Inflammatory macrophage treated with lipopolysaccharide for 4 hours (primary cell): ENCODE data around the gene CD38.
A peak's percentile ranks its signal among the peaks of the same experiment; 100 is the strongest.
"Not testable (repeated sequence)": the region's sequence is repeated elsewhere in the genome, so short reads cannot be mapped to it uniquely, and the experiment has no call there.

Experiments used
- DNase-seq: peaks from one replicate; pipeline ENCODE4 v3.0.0-alpha.2; 2020

CD38 gene

GRCh38 chr4:15802497-15802896, 24.4 kb downstream of the CD38 start:
- DNase-seq = not testable (repeated sequence)

DNA sequence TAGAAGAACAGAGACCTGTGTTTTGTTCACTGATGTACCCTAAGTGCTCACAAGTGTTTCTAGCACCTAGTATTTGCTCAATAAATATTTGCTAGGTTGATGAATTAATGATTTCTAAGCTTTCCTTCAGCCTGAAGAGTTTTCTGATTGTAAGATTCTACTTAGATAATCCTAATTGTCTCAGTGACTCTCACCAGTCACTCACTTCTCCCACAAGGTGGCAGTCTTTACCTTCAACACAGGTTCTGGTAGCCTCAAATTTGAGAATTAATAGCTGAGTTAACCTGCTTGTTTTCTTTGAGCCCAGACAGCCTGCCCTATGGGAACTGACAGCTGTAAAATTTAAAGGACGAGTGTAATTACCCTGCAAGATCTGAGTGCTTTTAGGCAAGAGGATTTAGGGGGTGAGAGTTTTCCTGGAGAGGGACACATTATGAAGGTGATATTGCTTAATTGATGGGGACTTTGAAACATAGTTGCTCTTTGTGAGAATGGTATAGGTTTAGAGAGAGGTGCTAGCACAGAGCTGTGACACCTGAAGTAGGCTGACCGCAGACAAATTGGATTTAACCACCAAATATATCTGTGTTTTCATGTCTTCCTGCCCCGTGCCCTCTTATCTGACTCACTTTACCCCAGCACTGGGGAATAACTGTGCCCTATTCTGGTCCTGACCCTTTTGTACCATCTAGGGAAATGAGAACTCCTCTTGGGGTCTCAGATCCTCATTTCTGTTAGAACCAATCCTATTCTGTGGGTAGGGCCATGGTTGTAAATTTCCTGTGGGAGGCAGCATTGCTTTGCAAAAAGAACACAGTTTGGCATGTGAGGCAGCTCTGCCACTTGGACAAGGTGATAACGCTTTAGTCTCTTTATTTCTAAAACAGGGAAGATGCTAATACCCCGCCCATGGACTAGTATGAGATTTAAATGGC, 27.7 kb downstream of the CD38 start:
- DNase-seq = peak; percentile 60

- peak; percentile 89 for DNase-seq
Observed at GRCh38 chr4:15809058-15809457, 30.9 kb downstream of the CD38 start.

DNA sequence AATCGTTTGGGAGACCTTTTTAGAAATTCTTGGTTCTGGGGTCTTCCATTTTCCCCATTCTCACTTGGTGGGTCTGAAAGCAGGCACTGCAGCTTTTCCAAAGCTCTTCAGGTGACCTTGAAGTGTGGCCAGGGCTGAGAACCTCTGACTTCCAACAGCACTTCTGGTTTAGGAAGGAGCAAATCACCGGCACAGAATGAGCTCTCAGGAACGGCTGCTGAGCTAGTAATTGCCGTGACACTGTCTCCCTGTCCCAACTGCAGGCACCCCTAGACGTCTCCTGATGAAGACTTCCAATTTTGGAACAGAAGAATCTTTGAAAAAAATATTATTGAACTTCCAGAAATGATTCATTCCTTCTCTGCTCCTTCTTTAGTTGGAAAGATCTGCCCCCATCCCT, 31.3 kb downstream of the CD38 start:
- DNase-seq = peak; percentile 16

GRCh38 chr4:15811703-15812337, 33.7 kb downstream of the CD38 start:
- peak; percentile 13 for DNase-seq

- DNase-seq = peak; percentile 40
Observed at GRCh38 chr4:15832523-15833451, 54.7 kb downstream of the CD38 start.

GRCh38 chr4:15833801-15834200, 55.7 kb downstream of the CD38 start:
- no peak for DNase-seq

GRCh38 chr4:15836362-15836761, 58.2 kb downstream of the CD38 start:
- DNase-seq = no peak

DNA sequence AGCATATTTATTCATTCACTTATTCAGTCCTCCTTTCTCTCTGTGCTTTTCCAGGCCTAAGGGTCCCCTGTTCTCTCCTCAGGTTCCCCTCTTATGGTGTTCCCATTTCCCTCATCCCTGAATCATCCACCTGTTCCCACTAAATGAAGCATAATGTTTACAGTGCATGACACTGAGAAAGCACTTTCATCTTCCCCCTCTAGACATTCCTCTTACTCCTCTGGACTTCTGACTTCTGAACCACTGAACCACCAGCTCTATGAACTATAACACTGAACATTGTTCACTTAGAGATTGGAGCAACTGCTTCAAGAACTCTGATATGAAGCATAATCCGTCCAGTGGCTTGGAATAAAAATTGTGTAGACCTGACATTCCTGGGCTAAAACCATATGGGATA, 59.5 kb downstream of the CD38 start:
- no peak for DNase-seq

DNA sequence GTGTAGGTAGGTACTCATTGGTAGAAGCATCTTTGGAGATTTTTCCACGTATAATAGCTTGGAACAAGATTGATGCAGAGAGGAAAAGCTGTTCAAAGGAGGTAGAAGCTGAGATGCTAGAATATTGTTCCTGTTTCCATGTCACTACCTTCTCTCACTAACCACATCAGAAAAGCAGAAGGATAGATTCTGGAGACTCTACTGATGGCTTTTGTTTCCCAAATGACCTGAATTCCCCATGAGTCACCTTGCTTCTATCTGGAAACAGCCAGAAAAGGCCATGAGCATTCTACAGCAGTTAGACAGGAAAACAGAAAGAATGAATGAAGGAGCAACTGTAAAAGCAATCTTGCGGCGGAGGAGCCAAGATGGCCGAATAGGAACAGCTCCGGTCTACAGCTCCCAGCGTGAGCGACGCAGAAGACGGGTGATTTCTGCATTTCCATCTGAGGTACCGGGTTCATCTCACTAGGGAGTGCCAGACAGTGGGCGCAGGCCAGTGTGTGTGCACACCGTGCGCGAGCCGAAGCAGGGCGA, 63.1 kb downstream of the CD38 start:
- DNase-seq = not testable (repeated sequence)

DNA sequence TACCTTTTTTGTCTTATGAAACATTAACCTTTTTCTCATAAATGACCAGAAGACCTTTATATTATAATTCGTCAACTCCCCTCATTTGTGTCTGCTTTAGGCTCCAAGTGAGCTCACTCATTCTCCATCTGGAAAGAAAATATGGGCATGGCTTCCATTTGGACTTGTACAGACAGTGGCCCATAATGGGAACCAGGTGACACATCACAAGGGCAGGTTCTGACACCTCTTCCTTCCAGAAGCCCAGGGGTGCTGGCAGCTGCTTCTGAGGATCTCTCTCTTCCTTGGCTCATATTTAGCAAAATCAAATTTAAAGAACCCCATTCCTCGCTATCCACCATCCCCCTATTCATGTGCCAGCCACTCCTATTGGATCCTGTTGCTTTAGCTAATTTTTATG, 69.6 kb downstream of the CD38 start:
- no peak for DNase-seq

DNA sequence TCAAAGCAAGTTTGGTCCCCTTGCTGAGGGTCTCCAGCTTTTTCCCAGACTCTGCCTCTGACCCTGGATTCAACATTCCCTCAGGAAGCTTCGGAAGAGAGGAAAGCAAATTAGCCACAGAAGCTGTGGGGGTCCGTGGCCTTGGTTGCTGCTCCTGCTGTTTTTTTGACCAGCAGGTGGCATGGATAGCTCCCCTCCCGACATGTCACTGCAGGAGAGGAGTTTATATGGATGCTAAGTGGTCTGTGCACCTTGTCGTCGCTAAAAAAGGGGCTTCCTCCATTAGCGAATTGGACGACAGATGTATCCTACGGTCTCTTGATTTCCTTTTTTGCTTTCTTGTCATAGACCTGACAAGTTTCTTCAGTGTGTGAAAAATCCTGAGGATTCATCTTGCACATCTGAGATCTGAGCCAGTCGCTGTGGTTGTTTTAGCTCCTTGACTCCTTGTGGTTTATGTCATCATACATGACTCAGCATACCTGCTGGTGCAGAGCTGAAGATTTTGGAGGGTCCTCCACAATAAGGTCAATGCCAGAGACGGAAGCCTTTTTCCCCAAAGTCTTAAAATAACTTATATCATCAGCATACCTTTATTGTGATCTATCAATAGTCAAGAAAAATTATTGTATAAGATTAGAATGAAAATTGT, 70.2 kb downstream of the CD38 start:
- no peak for DNase-seq

DNA sequence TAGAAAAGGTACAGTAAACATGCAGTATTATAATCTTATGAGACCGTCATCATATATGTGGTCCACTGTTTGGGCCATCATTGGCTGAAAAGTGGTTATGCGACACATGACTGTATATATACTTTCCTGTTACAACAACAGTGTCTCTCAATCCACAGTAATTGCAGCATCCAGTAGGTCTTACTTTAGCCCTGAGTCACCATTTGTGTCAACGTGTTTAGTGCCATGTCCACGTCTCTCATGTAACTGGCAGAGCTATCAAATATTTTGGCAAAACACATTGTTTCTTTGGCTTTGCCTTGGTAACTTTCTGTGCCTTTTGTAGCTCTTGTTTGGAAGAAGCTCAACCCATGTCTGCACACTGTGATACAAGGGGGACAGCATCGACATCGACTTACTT, 73.8 kb downstream of the CD38 start:
- DNase-seq = no peak

DNA sequence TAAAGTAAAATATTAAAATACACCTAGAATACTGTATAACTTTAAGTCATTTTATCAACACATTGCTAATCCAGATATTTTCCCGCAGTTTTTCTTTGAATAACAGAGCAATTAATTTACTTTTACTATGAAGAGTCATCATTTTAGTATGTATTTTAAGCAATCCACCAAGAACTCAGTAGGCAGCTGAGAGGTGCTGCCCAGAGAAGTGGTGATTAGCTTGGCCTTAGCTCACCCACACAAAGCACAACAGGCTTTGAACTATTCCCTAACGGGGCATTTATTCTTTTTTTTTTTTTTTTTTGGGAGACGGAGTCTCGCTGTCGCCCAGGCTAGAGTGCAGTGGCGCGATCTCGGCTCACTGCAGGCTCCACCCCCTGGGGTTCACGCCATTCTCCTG, 74.4 kb downstream of the CD38 start:
- DNase-seq = no peak

DNA sequence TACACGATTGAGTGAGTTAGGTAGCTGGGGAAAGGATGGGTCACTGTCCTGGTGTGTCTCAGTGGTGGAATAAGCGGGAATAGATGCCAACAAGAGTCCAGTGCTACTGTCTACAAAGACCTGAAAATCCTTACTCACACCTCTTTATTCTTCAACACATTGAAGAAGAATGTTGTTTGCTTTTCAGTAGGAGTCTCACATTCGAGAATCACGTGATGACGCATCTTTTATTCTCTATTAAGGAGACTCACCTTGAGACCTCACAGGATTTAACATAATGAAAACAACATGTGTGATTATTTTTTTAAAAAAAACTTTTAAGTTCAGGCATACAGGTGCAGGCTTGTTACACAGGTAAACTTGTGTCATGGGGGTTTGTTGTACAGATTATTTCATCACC, 75.2 kb downstream of the CD38 start:
- DNase-seq = no peak

GRCh38 chr4:15855804-15856475, 77.8 kb downstream of the CD38 start:
- DNase-seq = no peak

- peak; percentile 87 for DNase-seq
Observed at GRCh38 chr4:15861198-15861597, 83.1 kb downstream of the CD38 start.

GRCh38 chr4:15864651-15865566, 86.8 kb downstream of the CD38 start:
- DNase-seq = no peak

- DNase-seq = peak; percentile 43
Observed at GRCh38 chr4:15868111-15868510, 90.0 kb downstream of the CD38 start.

DNA sequence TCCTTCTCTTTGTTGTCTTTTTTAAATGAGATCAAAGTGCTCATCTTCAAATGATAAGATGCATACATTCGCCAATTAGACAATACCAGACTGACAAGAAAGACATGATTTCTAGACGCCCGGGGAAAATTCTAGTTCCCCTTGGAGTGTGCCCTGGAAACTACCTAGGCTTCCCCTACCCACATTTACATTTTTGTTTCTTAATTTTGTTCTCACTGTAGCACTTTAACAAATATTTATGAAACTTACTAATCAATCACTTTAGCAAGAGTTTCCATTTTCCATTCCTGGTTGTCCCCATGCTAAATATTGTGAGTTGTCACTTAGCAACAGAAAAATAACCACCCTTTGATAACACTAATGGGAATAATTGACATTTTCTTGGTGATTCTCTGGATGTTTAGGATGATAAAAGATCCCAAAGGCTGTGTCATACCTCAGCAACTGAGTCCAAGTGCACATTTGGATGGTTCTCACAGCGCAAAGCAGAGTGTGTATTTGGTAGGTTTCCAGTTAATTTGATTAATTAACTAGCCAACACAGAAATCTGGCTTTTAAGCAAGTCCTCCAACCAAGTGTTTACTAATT, 90.8 kb downstream of the CD38 start:
- peak; percentile 67 for DNase-seq
